OCI-LY1 (cell line): ENCODE data around the gene AMPD3.

Experiments
- EZH2 ChIP-seq: fragments of 200-600 bp; sonication (generic), shearing (Covaris generic); IDR thresholded peaks from 2 replicates; pipeline ENCODE4 v1.8.0; 2017; ENCODE audit warnings: borderline replicate concordance, mixed run types, mild to moderate bottlenecking, antibody characterized with exemption, low read length, moderate library complexity, mixed read lengths
- TF ChIP-seq, protein P1 (sequence below): fragments of 200-600 bp; sonication (generic), shearing (Covaris generic); IDR thresholded peaks from 2 replicates; pipeline ENCODE4 v1.5.1; 2017; ENCODE audit warnings: mild to moderate bottlenecking, antibody characterized with exemption, low read length, moderate library complexity, mixed read lengths

DNA sequence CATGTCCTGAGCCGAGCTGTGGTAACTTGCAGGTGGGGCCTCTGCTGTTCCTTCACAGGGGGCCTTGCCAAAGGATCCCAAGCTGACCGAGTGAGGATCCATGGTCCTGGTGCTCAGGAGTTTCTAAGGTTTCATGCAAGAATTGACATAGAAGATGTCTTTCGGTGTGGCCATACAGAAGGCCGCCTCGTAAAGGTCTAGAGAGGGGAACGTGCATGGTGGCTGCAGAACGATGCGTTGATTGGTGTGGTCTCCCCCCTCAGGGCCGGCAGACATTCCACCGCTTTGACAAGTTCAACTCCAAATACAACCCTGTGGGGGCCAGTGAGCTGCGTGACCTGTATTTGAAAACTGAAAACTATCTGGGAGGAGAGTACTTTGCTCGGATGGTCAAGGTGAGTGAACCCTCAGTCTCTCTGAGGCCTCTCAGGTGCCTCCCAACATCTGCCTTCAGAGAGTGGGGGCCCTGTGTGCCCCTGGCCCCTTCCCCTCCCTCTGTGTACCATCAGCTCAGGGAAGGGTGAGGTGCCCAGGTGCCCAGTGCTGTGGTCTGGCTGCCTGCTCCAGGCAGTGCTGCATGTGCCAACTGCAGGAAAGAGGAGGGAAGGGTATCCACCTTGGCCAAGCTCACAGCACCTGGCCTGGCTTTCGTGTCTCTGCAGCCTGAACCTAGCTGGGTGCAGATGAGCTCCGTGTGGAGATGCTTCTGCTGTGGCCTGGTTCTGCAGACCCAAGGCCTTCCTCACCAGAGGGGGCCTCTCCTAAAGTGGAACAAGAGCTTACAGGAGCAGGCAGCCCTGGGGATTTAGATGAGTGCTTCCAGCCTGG lies 39.8 kb downstream of the AMPD3 start:
- TF ChIP-seq, protein P1, sequence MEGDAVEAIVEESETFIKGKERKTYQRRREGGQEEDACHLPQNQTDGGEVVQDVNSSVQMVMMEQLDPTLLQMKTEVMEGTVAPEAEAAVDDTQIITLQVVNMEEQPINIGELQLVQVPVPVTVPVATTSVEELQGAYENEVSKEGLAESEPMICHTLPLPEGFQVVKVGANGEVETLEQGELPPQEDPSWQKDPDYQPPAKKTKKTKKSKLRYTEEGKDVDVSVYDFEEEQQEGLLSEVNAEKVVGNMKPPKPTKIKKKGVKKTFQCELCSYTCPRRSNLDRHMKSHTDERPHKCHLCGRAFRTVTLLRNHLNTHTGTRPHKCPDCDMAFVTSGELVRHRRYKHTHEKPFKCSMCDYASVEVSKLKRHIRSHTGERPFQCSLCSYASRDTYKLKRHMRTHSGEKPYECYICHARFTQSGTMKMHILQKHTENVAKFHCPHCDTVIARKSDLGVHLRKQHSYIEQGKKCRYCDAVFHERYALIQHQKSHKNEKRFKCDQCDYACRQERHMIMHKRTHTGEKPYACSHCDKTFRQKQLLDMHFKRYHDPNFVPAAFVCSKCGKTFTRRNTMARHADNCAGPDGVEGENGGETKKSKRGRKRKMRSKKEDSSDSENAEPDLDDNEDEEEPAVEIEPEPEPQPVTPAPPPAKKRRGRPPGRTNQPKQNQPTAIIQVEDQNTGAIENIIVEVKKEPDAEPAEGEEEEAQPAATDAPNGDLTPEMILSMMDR = no peak
- TF ChIP-seq EZH2 = no peak
